Upper lobe of left lung (tissue), 6 donors: ENCODE data around the gene GINS1. TPM values are rescaled to one million over a fixed set of nuclear protein-coding genes. Genes with fewer than 3 reads are reported as not detected.

Experiments
- ATAC-seq, 2 donors: fragments of 200-7000 bp; cut with Tn5 transposase; one replicate each; pipeline ENCODE4 v1.9.1; 2022; ENCODE audit warnings: mild to moderate bottlenecking in 2 of 2, moderate library complexity in 2 of 2; ENCODE audit not compliant: low FRiP score in 2 of 2
- DNase-seq, 2 donors: peaks; one replicate each; pipeline ENCODE4 v3.0.0-alpha.2; 2019 to 2020
- H3K27ac ChIP-seq, 4 donors: fragments of 200-600 bp; sonication (generic); one replicate each; pipeline ENCODE4 v1.5.1; 2016 to 2019
- H3K27me3 ChIP-seq, 4 donors: fragments of 200-600 bp; sonication (generic); one replicate each; pipeline ENCODE4 v1.5.1; 2017 to 2019
- H3K36me3 ChIP-seq, 4 donors: fragments of 200-600 bp; sonication (generic); one replicate each; pipeline ENCODE4 v1.5.1; 2016 to 2019
- H3K4me1 ChIP-seq, 4 donors: fragments of 200-600 bp; sonication (generic); one replicate each; pipeline ENCODE4 v1.5.1; 2018 to 2019
- H3K4me3 ChIP-seq, 4 donors: fragments of 200-600 bp; sonication (generic); one replicate each; pipeline ENCODE4 v1.5.1; 2017 to 2019; ENCODE audit warnings: mild to moderate bottlenecking in 2 of 4, moderate library complexity in 1 of 4
- H3K9me3 ChIP-seq, 4 donors: fragments of 200-600 bp; sonication (generic); one replicate each; pipeline ENCODE4 v1.5.1; 2018 to 2019
- CTCF ChIP-seq, 6 experiments: fragments of 450-650 bp in 4 of 6; fragments of 200-600 bp in 2 of 6; sonication (generic) in 2 of 6; IDR thresholded peaks; one replicate each; pipeline ENCODE4 v1.5.1; 2016 to 2019; ENCODE audit warnings: antibody characterized with exemption in 6 of 6
- EP300 ChIP-seq, 4 donors: sonication (generic); formaldehyde crosslinking; IDR thresholded peaks; one replicate each; pipeline ENCODE4 v1.5.1; 2017; ENCODE audit warnings: antibody characterized with exemption in 4 of 4, control low read depth in 2 of 4
- POLR2A ChIP-seq, 4 donors: fragments of 450-650 bp; IDR thresholded peaks; one replicate each; pipeline ENCODE4 v1.5.1; 2016 to 2017; ENCODE audit warnings: antibody characterized with exemption in 4 of 4, mild to moderate bottlenecking in 2 of 4
- POLR2AphosphoS5 ChIP-seq, 2 donors: sonication (generic); formaldehyde crosslinking; IDR thresholded peaks; one replicate each; pipeline ENCODE4 v1.5.1; 2017; ENCODE audit warnings: antibody characterized with exemption in 2 of 2
- whole genome bisulfite sequencing, 2 donors: methylation state at CpG; one replicate each; pipeline ENCODE4 v1.1.5; 2017 to 2018; 5-methylcytosine and 5-hydroxymethylcytosine counted together
- total RNA-seq, 6 donors: library from RNA; depleted of rRNA in 4 of 6; stranded (reverse); fragments of >200 nt in 4 of 6; gene quantifications; one replicate each; pipeline versions ENCODE4 v1.1.0 to v1.2.1, GENCODE V29; 2016 to 2021
- donor health status: DM: no; HTN: no; CAD: no; lungs with moderate emphysema.
- donor health status: DM: no; HTN: yes; CAD: no; lungs with severe emphysema.

Gene GINS1
- total RNA-seq, 6 donors from 2014 or later = under 0.01 to 1.8 (median 0.77) TPM

GRCh38 chr20:25457886-25458680, 50.6 kb downstream of the GINS1 start:
- ATAC-seq = no peak
- TF ChIP-seq CTCF (IDR thresholded peaks at IDR 0.05) (no peak), POLR2AphosphoS5 (IDR thresholded peaks at IDR 0.05) (no peak), EP300 (IDR thresholded peaks at IDR 0.05) (no peak), POLR2A (IDR thresholded peaks at IDR 0.05) (no peak)
- Histone ChIP-seq H3K9me3 (no peaks in the 10 kb centered on the region), H3K27me3 (no peaks in the 10 kb centered on the region), H3K4me1 (no peaks in the 10 kb centered on the region), H3K36me3 (peaks cover 0 to 14% (median 8%) of the 10 kb centered on the region in 4 donors), H3K27ac (no peak overlapping the region), H3K4me3 (no peak overlapping the region)
- no peak for DNase-seq
- 94% methylated on average over 16 to 22 of the region's 22 CpGs for WGBS, 2 donors

GRCh38 chr20:25459111-25459830, 51.8 kb downstream of the GINS1 start:
- ATAC-seq (peak in 1 of 2 donors; percentile 17), DNase-seq (no peak)
- WGBS, 2 donors = 77 to 86% methylated on average over 18 to 19 of the region's 20 CpGs
- no peak overlapping the region for H3K27ac ChIP-seq
- no peaks in the 10 kb centered on the region for H3K4me1 ChIP-seq
- H3K36me3 ChIP-seq = peaks cover 0 to 14% (median 8%) of the 10 kb centered on the region in 4 donors
- H3K9me3 ChIP-seq = no peaks in the 10 kb centered on the region
- no peak for TF ChIP-seq EP300 (IDR thresholded peaks at IDR 0.05)
- TF ChIP-seq CTCF (IDR thresholded peaks at IDR 0.05) = no peak
- no peak for TF ChIP-seq POLR2A (IDR thresholded peaks at IDR 0.05)
- no peak for TF ChIP-seq POLR2AphosphoS5 (IDR thresholded peaks at IDR 0.05)
- no peaks in the 10 kb centered on the region for H3K27me3 ChIP-seq
- no peak overlapping the region for H3K4me3 ChIP-seq

- 79 to 90% methylated on average over 3 to 12 of the region's 12 CpGs for WGBS, 2 donors
- TF ChIP-seq CTCF (IDR thresholded peaks at IDR 0.05) (no peak), POLR2A (IDR thresholded peaks at IDR 0.05) (no peak), POLR2AphosphoS5 (IDR thresholded peaks at IDR 0.05) (no peak), EP300 (IDR thresholded peaks at IDR 0.05) (no peak)
- no peak for ATAC-seq
- Histone ChIP-seq H3K4me3 (no peak overlapping the region), H3K36me3 (peaks cover 0 to 14% (median 6%) of the 10 kb centered on the region in 4 donors), H3K27me3 (no peaks in the 10 kb centered on the region), H3K27ac (no peak overlapping the region), H3K9me3 (no peaks in the 10 kb centered on the region), H3K4me1 (no peaks in the 10 kb centered on the region)
- no peak for DNase-seq
Observed at GRCh38 chr20:25459916-25460535, 52.6 kb downstream of the GINS1 start.

- peak overlapping the region in 1 of 4 donors; percentile 2 for H3K27ac ChIP-seq
- no peak overlapping the region for H3K4me3 ChIP-seq
- DNase-seq (peak in 1 of 2 donors; percentile 73), ATAC-seq (no peak)
- no peaks in the 10 kb centered on the region for H3K9me3 ChIP-seq
- H3K4me1 ChIP-seq = no peaks in the 10 kb centered on the region
- TF ChIP-seq POLR2A (IDR thresholded peaks at IDR 0.05) = no peak
- TF ChIP-seq CTCF (IDR thresholded peaks at IDR 0.05) = no peak
- TF ChIP-seq EP300 (IDR thresholded peaks at IDR 0.05) = no peak
- no peak for TF ChIP-seq POLR2AphosphoS5 (IDR thresholded peaks at IDR 0.05)
- WGBS, 2 donors = 87 to 89% methylated on average over 14 to 19 of the region's 19 CpGs
- H3K36me3 ChIP-seq = peaks cover 0 to 12% (median 4%) of the 10 kb centered on the region in 4 donors
- no peaks in the 10 kb centered on the region for H3K27me3 ChIP-seq
Observed at GRCh38 chr20:25460566-25461280, 53.2 kb downstream of the GINS1 start.
